Cardiac fibroblast (primary cell): Measurements from ENCODE around the gene SLC25A47.

ENCODE experiments used
- DNase-seq, 2 donors: peaks; one replicate each; pipeline versions ENCODE4 v3.0.0 to v3.0.0-alpha.2; 2010; ENCODE audit warnings: low read depth in 2 of 2
- H3K4me3 ChIP-seq, 2 donors: replicated peaks in 1 of 2; 1 replicate in 1 of 2; 2 replicates in 1 of 2; pipeline ENCODE4 v1.5.1; 2011; ENCODE audit warnings: low read depth in 2 of 2, low read length in 2 of 2, mild to moderate bottlenecking in 2 of 2, moderate library complexity in 1 of 2
- CTCF ChIP-seq: IDR thresholded peaks from one replicate; pipeline ENCODE4 v1.5.1; 2011; ENCODE audit warnings: low read depth, mild to moderate bottlenecking, low read length, inconsistent platforms

Gene SLC25A47

GRCh38 chr14:100321473-100322137, 1.5 kb upstream of the SLC25A47 start:
- TF ChIP-seq CTCF = no peak
- no peak overlapping the region for H3K4me3 ChIP-seq
- no peak for DNase-seq

GRCh38 chr14:100322138-100322957, 791 bp upstream of the SLC25A47 start:
- no peak for DNase-seq

GRCh38 chr14:100323942-100324307, 786 bp downstream of the SLC25A47 start:
- H3K4me3 ChIP-seq = no peak overlapping the region
- no peak for TF ChIP-seq CTCF
- no peak for DNase-seq

More at GRCh38 chr14:100322138-100322957, 791 bp upstream of the SLC25A47 start:
- no peak for TF ChIP-seq CTCF
- H3K4me3 ChIP-seq = no peak overlapping the region

- H3K4me3 ChIP-seq = no peak overlapping the region
- no peak for TF ChIP-seq CTCF
- DNase-seq = no peak
These were observed 2.1 kb downstream of the SLC25A47 start for GRCh38 chr14:100325231-100325632.

GRCh38 chr14:100325958-100326357, 2.8 kb downstream of the SLC25A47 start:
- H3K4me3 ChIP-seq = no peak overlapping the region
- DNase-seq = no peak
- TF ChIP-seq CTCF = no peak

- no peak overlapping the region for H3K4me3 ChIP-seq
- TF ChIP-seq CTCF = no peak
- DNase-seq = no peak
These were observed 4.0 kb downstream of the SLC25A47 start for GRCh38 chr14:100327128-100327527.
